ENCODE results near the gene RAB7A.
"Not testable (repeated sequence)": the region's sequence is repeated elsewhere in the genome, so short reads cannot be mapped to it uniquely, and the experiment has no call there.

The RAB7A gene

DNA sequence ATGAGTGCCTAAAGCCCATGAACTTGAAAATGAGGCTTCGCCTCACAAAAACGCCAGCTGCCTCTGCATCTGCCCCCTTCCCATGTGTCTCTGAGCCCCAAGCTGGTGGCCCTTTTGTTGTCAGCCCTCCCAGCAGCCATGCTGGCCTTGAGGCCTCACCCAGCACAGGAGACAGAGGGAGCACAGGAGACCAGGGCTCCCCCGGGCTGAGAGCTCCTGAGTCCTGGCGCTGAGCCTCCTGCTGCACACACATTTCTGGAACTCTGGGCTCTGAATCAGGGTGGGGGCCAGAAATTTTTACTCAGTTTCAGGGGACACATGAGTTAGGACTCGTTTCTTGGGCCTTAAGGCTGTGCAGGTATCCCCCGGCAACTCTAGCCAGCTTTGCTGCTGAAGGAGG lies 97.0 kb downstream of the RAB7A start:
- H3K27ac Mint-ChIP-seq = no peak overlapping the region
- H3K4me3 Mint-ChIP-seq = no peak overlapping the region
- H3K4me1 Mint-ChIP-seq (ENCODE audit: low read depth) = peaks cover 2% of the 10 kb centered on the region
- H3K27me3 Mint-ChIP-seq (ENCODE audit: low read depth) = no peaks in the 10 kb centered on the region
- H3K36me3 Mint-ChIP-seq (ENCODE audit: low read depth) = peaks cover 19% of the 10 kb centered on the region
- no peaks in the 10 kb centered on the region for H3K9me3 Mint-ChIP-seq

DNA sequence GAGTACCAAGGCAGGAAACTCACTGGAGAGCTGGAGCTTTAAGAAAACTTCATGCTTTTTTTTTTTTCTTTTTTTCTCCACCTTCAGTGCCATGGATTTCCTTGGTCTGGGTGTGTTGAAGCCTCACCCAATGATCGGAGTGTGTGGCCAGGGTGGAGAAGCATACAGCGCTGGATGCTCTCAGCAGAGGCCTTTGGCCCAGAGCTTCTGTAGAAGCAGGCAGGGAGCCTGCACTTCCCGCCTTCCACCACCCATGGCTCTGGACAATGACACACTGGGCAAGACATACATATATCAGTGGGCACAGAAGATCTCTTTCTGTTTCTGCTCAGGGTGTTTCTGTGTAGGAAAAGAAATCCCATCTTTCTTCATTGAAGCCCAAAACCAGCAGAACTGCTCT lies 97.6 kb downstream of the RAB7A start:
- H3K9me3 Mint-ChIP-seq = no peaks in the 10 kb centered on the region
- peaks cover 13% of the 10 kb centered on the region for H3K36me3 Mint-ChIP-seq (ENCODE audit: low read depth)
- H3K4me1 Mint-ChIP-seq (ENCODE audit: low read depth) = no peaks in the 10 kb centered on the region
- H3K4me3 Mint-ChIP-seq = no peak overlapping the region
- no peak overlapping the region for H3K27ac Mint-ChIP-seq
- no peaks in the 10 kb centered on the region for H3K27me3 Mint-ChIP-seq (ENCODE audit: low read depth)

DNA sequence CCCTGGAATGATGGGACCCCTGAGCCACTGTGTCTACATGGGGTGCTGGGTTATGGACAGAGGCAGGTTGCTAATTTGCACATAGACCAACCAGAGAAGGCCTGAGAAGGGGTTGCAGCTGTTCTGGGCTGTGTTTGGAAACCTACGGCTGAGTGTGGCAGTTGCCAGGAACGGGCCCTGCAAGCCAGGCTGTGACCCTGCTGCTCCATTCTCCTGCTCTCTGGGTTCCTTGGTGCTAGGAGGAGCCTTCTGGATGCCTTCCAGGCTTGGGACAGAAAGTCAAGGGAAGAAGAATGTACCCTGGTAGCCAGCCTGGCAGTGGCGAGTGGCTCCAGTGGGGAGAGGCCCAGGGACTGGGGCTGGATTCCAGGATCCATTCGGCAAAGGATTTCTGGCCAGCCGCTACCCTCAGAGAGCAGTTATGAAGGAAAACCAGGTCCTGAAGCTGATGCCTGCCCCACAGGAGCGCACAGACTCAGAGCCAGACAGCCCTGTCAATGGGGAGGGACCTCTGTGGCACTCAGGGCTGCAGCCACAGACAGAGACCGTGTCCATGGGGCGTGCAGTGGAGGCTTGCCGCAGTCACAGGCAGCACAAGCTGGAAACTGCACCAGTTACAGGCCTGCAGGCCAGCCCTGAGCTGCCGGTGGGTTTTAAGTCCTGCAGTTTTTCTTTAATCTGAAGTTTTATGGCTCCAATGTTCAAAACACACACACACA lies 98.3 kb downstream of the RAB7A start:
- Mint-ChIP-seq H3K27ac (no peak overlapping the region), H3K4me1 (ENCODE audit: low read depth) (no peaks in the 10 kb centered on the region), H3K27me3 (ENCODE audit: low read depth) (no peaks in the 10 kb centered on the region), H3K36me3 (ENCODE audit: low read depth) (peaks cover 6% of the 10 kb centered on the region), H3K9me3 (no peaks in the 10 kb centered on the region), H3K4me3 (no peak overlapping the region)

DNA sequence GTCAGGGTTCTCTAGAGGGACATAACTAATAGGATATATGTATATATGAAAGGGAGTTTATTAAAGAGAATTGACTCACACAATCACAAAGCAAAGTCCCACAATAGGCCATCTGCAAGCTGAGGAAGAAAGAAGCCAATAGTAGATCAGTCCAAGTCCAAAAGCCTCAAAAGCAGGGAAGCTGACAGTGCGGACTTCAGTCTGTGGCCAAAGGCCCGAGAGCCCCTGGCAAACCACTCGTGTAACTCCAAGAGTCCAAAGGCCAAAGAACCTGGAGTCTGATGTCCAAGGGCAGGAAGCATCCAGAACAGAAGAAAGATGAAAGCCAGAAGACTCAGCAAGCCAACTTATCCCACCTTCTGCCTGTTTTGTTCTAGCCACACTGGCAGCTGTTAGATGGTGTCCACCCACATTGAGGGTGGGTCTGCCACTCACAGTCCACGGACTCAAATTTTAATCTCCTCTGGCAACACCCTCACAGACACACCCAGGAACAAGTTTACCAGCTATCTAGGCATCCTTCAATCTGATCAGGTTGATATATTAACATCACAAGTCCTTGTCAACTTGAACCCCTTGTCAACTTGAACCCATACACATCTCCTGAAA lies 99.2 kb downstream of the RAB7A start:
- no peaks in the 10 kb centered on the region for H3K9me3 Mint-ChIP-seq
- H3K27me3 Mint-ChIP-seq (ENCODE audit: low read depth) = no peaks in the 10 kb centered on the region
- H3K36me3 Mint-ChIP-seq (ENCODE audit: low read depth) = peaks cover 6% of the 10 kb centered on the region
- H3K4me3 Mint-ChIP-seq = no peak overlapping the region
- no peak overlapping the region for H3K27ac Mint-ChIP-seq
- H3K4me1 Mint-ChIP-seq (ENCODE audit: low read depth) = no peaks in the 10 kb centered on the region

DNA sequence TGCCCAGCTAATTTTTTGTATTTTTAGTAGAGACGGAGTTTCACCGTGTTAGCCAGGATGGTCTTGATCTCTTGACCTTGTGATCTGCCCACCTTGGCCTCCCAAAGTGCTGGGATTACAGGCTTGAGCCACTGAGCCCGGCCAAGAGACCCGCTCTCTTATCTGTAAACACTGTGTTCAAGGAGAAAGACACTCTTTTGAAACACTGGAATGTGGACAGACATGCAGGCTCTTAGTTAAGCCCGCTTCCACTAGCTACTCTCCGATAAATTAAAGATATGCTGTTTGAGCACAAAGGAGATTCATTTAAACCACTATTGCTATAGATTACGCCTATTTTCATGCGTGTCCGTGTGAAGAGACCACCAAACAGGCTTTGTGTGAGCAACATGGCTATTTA lies 103.1 kb downstream of the RAB7A start:
- H3K36me3 Mint-ChIP-seq (ENCODE audit: low read depth); H3K9me3 Mint-ChIP-seq; H3K4me3 Mint-ChIP-seq; H3K27me3 Mint-ChIP-seq (ENCODE audit: low read depth); H3K27ac Mint-ChIP-seq; H3K4me1 Mint-ChIP-seq (ENCODE audit: low read depth): not testable (repeated sequence)

DNA sequence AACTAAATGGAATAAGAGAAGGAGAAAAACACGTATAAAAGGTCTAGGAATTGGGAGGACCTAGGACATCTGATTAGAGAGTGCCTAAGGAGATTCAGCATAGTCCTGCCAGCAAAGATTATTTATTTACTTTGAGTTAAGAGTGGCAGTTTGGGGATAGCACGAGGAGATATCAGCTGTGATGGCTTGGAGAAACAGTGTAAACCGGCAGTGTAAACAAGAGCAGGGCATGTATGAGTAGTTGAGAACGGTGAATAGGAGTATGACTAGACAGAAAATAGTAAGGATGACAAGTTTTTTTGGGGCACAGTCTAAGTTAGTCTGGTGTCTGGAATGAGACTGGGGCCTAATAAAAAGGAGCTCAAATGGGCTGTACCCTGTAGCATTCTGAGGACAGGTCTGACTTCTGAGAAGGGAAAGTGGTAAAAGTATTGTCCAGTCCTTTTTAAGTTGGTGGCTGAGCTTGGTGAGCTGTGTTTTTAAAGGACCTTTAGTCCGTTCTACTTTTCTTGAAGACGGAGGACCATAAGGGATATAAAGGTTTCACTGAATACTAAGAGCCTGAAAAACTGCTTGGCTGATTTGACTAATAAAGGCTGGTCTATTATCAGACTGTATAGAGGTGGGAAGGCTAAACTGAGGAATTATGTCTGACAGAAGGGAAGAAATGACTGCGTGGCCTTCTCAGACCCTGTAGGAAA lies 104.1 kb downstream of the RAB7A start:
- not testable (repeated sequence) for H3K4me3 Mint-ChIP-seq; H3K36me3 Mint-ChIP-seq (ENCODE audit: low read depth); H3K4me1 Mint-ChIP-seq (ENCODE audit: low read depth); H3K9me3 Mint-ChIP-seq; H3K27ac Mint-ChIP-seq; H3K27me3 Mint-ChIP-seq (ENCODE audit: low read depth)

DNA sequence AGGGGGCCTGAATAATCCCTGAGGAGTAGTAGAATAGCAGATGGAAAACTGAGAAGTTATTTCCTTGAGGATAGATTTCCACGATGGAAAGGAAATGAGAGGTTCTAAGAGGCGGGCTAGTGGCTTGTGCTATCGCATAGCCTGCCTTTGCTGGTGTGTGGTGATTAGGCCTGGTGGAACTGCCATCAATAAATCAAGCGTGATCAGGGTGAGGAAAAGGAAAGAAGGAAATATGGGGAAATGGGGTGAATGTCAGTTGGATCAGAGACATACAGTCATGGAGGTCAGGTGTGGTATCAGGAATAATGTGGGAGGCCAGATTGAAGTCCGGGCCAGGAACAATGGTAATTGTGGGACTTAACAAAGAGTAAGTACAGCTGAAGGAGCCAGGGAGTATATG lies 104.8 kb downstream of the RAB7A start:
- not testable (repeated sequence) for H3K4me3 Mint-ChIP-seq; H3K4me1 Mint-ChIP-seq (ENCODE audit: low read depth); H3K36me3 Mint-ChIP-seq (ENCODE audit: low read depth); H3K27me3 Mint-ChIP-seq (ENCODE audit: low read depth); H3K27ac Mint-ChIP-seq; H3K9me3 Mint-ChIP-seq

DNA sequence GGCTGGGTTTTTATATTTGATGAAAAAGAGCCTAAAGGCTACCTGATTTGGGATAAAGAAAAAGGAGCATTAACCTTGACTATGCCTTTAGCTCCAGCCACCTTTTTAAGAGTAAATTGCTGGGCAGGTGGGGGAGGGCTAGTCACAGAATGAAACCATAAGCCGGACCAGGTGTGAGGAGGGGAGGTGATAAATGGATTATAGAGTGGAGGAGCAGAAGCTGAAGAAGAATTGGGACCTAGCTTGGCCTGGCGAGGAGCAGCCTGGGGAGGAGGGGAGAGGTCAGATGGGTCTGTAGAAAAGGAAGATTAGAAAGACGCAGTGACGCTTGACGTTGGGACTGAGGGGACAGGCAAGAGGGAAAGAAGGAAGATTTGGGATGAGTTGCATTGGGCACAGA lies 107.0 kb downstream of the RAB7A start:
- not testable (repeated sequence) for H3K27me3 Mint-ChIP-seq (ENCODE audit: low read depth); H3K9me3 Mint-ChIP-seq; H3K27ac Mint-ChIP-seq; H3K36me3 Mint-ChIP-seq (ENCODE audit: low read depth); H3K4me1 Mint-ChIP-seq (ENCODE audit: low read depth); H3K4me3 Mint-ChIP-seq

DNA sequence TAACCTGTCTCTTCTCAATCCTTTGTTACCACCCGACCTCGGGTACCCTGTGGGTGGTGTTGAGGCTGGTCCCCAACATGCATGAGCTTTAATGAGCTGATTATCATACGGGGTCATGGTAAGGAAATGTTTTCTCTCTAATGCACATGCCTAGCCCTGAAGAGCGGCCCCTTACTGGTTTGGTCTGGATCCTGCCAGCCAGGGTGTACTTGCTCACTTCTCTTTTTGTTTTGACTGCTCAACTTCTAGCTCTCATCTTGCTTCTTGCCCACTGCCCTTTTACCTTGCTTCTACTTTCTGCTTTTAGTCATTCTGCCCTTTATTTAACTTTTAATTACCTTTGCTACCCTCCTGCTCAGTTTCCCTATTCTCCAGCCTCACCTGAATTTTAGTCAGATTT lies 109.1 kb downstream of the RAB7A start:
- H3K36me3 Mint-ChIP-seq (ENCODE audit: low read depth) = no peaks in the 10 kb centered on the region
- no peaks in the 10 kb centered on the region for H3K4me1 Mint-ChIP-seq (ENCODE audit: low read depth)
- H3K9me3 Mint-ChIP-seq = no peaks in the 10 kb centered on the region
- no peak overlapping the region for H3K4me3 Mint-ChIP-seq
- H3K27ac Mint-ChIP-seq = no peak overlapping the region
- peaks cover 8% of the 10 kb centered on the region for H3K27me3 Mint-ChIP-seq (ENCODE audit: low read depth)

DNA sequence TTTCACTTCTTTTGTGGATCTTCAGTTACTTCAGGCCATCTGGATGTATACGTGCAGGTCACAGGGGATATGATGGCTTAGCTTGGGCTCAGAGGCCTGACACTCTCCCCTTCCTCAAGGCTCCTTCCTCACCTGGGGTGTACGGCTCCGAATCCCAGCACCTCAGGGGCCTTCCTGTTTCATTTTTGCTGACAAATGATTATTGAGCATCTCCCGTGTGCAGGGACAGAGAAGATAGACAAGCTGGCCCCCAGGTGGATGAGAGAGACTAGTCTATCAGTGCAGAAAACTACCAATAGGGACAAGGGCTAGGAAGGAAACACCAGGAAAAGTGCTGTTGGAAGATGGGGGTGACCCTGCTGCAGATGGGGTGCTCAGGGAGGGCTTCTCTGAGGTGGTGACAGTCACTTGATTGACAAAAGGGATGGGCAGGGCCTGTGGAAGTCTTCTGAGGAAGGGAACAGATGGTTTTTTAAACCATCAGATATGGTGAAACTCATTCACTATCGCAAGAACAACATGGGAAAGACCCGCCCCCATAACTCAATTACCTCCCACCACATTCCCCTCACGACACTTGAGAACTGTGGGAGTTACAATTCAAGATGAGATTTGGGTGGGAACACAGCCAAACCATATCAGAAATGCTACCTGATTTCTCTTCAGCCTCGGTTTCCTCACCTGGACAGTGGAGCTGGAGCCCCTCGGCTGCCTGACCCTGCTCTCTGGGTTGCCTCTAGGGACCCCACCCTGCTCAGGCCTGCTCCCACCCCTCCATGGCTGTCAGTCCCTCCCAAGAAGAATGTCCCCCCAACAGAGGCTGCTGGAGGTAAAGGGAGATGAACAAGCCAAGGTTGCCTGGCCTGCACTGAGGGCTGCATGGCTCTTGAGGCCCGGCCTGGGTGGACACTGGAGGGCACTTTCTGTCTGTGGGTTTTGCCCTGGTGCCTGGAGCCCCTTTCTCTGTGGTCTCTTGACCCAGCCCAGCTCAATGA lies 116.2 kb downstream of the RAB7A start:
- no peak overlapping the region for H3K27ac Mint-ChIP-seq
- no peaks in the 10 kb centered on the region for H3K9me3 Mint-ChIP-seq
- H3K36me3 Mint-ChIP-seq (ENCODE audit: low read depth) = no peaks in the 10 kb centered on the region
- H3K4me3 Mint-ChIP-seq = no peak overlapping the region
- H3K4me1 Mint-ChIP-seq (ENCODE audit: low read depth) = peaks cover 9% of the 10 kb centered on the region
- H3K27me3 Mint-ChIP-seq (ENCODE audit: low read depth) = peaks cover 11% of the 10 kb centered on the region

DNA sequence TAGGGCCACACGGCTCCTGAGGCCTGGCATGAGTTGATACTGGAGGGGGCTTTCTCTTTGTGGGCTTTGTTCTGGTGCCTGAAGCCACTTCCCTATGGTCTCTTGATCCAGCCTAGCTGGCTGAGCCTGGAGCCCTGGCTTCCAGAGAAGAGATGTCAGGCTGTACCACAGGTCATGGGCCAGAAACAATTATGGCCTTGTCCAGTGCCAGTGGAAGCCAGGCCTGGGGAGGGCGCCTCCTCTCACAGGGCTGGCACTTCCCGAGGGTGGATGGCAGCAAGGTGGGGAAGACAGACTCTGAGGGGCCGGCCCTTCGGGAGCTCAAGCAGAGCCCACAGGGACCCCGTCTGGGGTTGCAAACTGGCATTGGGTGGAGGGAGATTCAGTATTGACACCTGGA lies 118.5 kb downstream of the RAB7A start:
- H3K27me3 Mint-ChIP-seq (ENCODE audit: low read depth) = peaks cover 11% of the 10 kb centered on the region
- H3K4me3 Mint-ChIP-seq = no peak overlapping the region
- no peak overlapping the region for H3K27ac Mint-ChIP-seq
- H3K9me3 Mint-ChIP-seq = no peaks in the 10 kb centered on the region
- peaks cover 9% of the 10 kb centered on the region for H3K4me1 Mint-ChIP-seq (ENCODE audit: low read depth)
- H3K36me3 Mint-ChIP-seq (ENCODE audit: low read depth) = no peaks in the 10 kb centered on the region

DNA sequence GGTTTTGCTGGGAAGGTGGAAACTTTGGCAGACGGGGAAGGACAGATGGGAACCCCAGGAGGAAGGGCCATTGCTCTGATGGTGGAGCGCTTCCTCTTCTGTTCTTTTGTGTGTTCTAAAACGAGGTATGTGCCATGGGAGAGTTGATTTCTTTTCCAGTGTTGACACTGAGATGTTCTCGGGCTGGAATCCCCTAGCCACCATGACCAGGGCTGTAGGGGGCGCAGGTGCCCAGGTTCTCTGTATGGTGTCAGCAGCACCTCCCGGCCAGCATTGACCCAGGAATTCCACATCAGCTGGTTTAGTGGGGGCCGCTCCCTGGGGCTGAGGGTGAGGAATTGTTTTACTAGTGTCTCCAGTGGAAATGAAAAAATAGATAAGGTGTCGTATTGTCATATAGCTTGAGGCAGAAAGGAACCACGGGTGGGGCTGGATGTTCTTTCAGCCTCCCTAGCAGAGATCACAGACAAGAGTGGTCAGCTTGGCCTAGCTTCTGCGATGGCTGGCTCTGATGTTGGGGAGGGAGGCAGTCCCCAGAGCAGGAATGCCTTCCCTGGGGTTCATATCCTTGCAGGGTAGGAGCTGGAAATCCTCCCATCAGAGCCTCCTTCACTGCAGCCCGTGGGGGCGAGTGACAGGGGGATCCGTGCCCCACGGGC lies 119.3 kb downstream of the RAB7A start:
- Mint-ChIP-seq H3K27me3 (ENCODE audit: low read depth) (peaks cover 11% of the 10 kb centered on the region), H3K9me3 (no peaks in the 10 kb centered on the region), H3K36me3 (ENCODE audit: low read depth) (no peaks in the 10 kb centered on the region), H3K4me3 (peak overlapping the region; percentile 67), H3K4me1 (ENCODE audit: low read depth) (peaks cover 9% of the 10 kb centered on the region), H3K27ac (peak overlapping the region; percentile 62)

DNA sequence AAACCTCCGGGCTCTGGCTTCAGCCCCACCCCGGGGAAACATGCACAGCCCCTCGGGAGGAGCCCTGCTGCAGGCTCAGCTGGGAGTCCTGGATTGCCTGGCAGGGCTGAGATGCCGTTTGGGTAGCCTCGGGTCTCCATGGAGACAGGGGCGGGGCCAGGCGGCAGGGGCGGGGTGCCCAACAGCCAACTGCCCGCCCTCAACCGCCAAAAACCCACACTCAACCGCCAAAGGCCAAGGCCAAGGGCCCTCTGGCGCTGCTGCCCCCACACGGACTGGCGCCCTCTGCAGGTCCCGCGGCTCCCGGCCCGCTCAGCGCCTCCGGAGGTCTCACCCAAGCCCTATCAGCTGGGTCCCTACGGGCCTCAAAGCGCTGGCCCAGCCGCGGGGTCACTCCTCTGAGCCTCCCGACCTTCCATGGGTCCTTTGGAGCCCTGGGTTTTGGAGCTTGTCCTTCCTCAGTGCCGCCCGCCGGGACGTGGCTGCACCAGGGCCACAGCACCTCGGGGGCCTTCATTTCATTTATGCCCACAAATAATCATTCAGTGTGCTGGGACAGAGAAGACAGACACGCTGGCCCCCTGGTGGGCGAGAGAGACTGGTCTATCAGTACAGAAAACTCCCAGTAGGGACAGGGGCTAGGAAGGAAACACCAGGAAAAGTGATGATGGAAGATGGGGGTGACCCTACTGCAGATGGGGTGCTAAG lies 119.9 kb downstream of the RAB7A start:
- H3K4me1 Mint-ChIP-seq (ENCODE audit: low read depth) = peaks cover 11% of the 10 kb centered on the region
- peak overlapping the region; percentile 74 for H3K4me3 Mint-ChIP-seq
- H3K9me3 Mint-ChIP-seq = no peaks in the 10 kb centered on the region
- H3K27ac Mint-ChIP-seq = peak overlapping the region; percentile 62
- H3K36me3 Mint-ChIP-seq (ENCODE audit: low read depth) = no peaks in the 10 kb centered on the region
- peaks cover 7% of the 10 kb centered on the region for H3K27me3 Mint-ChIP-seq (ENCODE audit: low read depth)

Measured in T-helper 1 cell treated with Interleukin-12 subunit alpha and Interleukin-12 subunit beta and Interleukin-4 antibody, amounts not matched to agents 30 μg/mL and 1 μg/mL, for 36 hours (primary cell).